Hepatocyte (in vitro differentiated cells): ENCODE data around the gene CAMKK2. TPM values are rescaled to one million over a fixed set of nuclear protein-coding genes. Genes with fewer than 3 reads are reported as not detected.
"Not testable (repeated sequence)": the region's sequence is repeated elsewhere in the genome, so short reads cannot be mapped to it uniquely, and the experiment has no call there.

Experiments used
- DNase-seq: peaks from one replicate; pipeline ENCODE4 v3.0.0-alpha.2; 2016; ENCODE audit warnings: low spot score
- H2AFZ ChIP-seq: fragments of 200-600 bp; sonication (generic); 2 replicates; pipeline ENCODE4 v1.6.0; 2016; ENCODE audit warnings: antibody characterized with exemption, mild to moderate bottlenecking
- H3K27ac ChIP-seq: fragments of 200-600 bp; sonication (generic); 2 replicates; pipeline ENCODE4 v1.5.1; 2016; ENCODE audit warnings: mild to moderate bottlenecking
- H3K27me3 ChIP-seq: fragments of 200-600 bp; sonication (generic); 2 replicates; pipeline ENCODE4 v1.6.1; 2016
- H3K36me3 ChIP-seq: fragments of 200-600 bp; sonication (generic); replicated peaks from 2 replicates; pipeline ENCODE4 v1.5.1; 2016; ENCODE audit warnings: low read depth; ENCODE audit not compliant: insufficient read depth
- H3K4me1 ChIP-seq: fragments of 200-600 bp; sonication (generic); 2 replicates; pipeline ENCODE4 v1.5.1; 2016; ENCODE audit warnings: mild to moderate bottlenecking, moderate library complexity; ENCODE audit not compliant: insufficient read depth
- H3K4me2 ChIP-seq: fragments of 200-600 bp; sonication (generic); 2 replicates; pipeline ENCODE4 v1.6.0; 2016
- H3K4me3 ChIP-seq: fragments of 200-600 bp; sonication (generic); 2 replicates; pipeline ENCODE4 v1.5.1; 2016; ENCODE audit warnings: mild to moderate bottlenecking
- H3K79me2 ChIP-seq: fragments of 200-600 bp; sonication (generic); 2 replicates; pipeline ENCODE4 v1.6.0; 2017; ENCODE audit warnings: mild to moderate bottlenecking
- H3K9me2 ChIP-seq: fragments of 200-600 bp; sonication (generic); replicated peaks from 2 replicates; pipeline ENCODE4 v1.6.0; 2017; ENCODE audit warnings: mild to moderate bottlenecking; ENCODE audit not compliant: insufficient read depth
- H3K9me3 ChIP-seq: fragments of 200-600 bp; sonication (generic); 2 replicates; pipeline ENCODE4 v1.5.1; 2016; ENCODE audit warnings: low read depth, mild to moderate bottlenecking
- H4K20me1 ChIP-seq: fragments of 200-600 bp; sonication (generic); 2 replicates; pipeline ENCODE4 v1.6.0; 2016; ENCODE audit warnings: mild to moderate bottlenecking; ENCODE audit not compliant: insufficient read depth, poor library complexity, severe bottlenecking
- EZH2 ChIP-seq: fragments of 200-600 bp; sonication (generic); IDR thresholded peaks from 2 replicates; pipeline ENCODE4 v1.6.1; 2016; ENCODE audit warnings: antibody characterized with exemption, mild to moderate bottlenecking, borderline replicate concordance
- EZH2phosphoT487 ChIP-seq: fragments of 200-600 bp; sonication (generic); IDR thresholded peaks from one replicate; pipeline ENCODE4 v1.6.1; 2018; ENCODE audit warnings: antibody characterized with exemption, mild to moderate bottlenecking, low read depth, moderate library complexity; ENCODE audit not compliant: unreplicated experiment, severe bottlenecking
- WGBS: methylation state at CpG from one replicate; pipeline ENCODE4 v1.1.6; 2016; ENCODE audit warnings: low lambda C conversion rate; ENCODE audit errors: missing lambda C conversion rate; 5-methylcytosine and 5-hydroxymethylcytosine counted together
- polyA plus RNA-seq: library from polyadenylated mRNA; unstranded; fragments of >200 nt; fragmentation: Nextera tagmentation; extraction: Ambion mirVana; gene quantifications from 2 replicates; pipeline ENCODE4 v1.2.1, GENCODE V29; 2016
- total RNA-seq: library from RNA; depleted of rRNA; stranded (reverse); fragments of >200 nt; gene quantifications from 2 replicates; pipeline ENCODE4 v1.2.3, GENCODE V29; 2014
- TF ChIP-seq, protein P1 (sequence below): fragments of 200-600 bp; sonication (generic); IDR thresholded peaks from 2 replicates; pipeline ENCODE4 v1.5.1; 2016; ENCODE audit warnings: antibody characterized with exemption, mild to moderate bottlenecking; ENCODE audit not compliant: poor library complexity

The CAMKK2 gene
- total and polyA plus RNA-seq, 2 experiments from 2014 or later, result 21.5 to 21.9 TPM

DNA sequence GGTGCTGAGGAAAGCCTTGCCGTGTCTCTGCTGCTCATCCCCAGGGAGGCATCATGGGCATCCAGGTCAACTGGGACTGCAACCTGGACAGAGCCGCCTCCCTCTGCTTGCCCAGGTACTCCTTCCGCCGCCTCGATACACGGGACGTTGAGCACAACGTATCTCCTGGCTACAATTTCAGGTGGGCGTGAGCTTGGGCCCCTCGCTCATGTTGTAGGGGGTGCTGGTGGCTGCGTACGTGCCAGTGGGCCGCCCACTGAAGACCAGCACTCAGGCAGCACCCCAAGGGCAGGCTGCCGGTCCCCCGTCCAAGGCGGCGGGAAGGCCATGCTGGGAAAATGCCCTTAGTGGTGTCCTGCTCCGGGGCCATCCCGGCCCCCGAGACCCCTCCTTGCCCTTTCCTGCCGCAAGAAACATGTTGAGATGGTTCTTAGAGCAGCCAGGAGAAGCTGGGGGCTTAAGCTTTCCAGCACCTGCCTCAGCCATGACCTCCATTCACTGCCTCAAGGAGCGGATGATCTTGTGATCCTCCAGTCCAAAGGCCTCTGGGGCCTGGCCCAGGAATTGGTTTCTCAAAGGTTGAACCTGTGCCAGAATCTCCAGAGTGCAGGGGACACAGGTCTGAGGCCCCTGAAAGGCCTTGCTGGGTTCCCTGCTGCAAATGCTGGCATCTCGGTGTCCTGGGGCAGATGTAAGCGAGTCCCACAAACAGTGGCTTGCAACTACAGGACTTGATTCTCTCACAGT is 67.4 kb downstream of the CAMKK2 start:
- H3K9me3 ChIP-seq, result no peaks in the 10 kb centered on the region
- no peak for TF ChIP-seq EZH2
- no peaks in the 10 kb centered on the region for H3K27me3 ChIP-seq
- peaks cover 26% of the 10 kb centered on the region for H3K4me1 ChIP-seq
- WGBS, result 97% methylated on average over 23 of the region's 24 CpGs
- H2AFZ ChIP-seq, result no peak overlapping the region
- H3K4me3 ChIP-seq, result no peak overlapping the region
- no peak for DNase-seq
- H3K4me2 ChIP-seq, result no peak overlapping the region
- H3K36me3 ChIP-seq, result no peaks in the 10 kb centered on the region
- no peaks in the 10 kb centered on the region for H3K9me2 ChIP-seq
- no peaks in the 10 kb centered on the region for H3K79me2 ChIP-seq
- no peaks in the 10 kb centered on the region for H4K20me1 ChIP-seq
- H3K27ac ChIP-seq, result peak overlapping the region; percentile 67

DNA sequence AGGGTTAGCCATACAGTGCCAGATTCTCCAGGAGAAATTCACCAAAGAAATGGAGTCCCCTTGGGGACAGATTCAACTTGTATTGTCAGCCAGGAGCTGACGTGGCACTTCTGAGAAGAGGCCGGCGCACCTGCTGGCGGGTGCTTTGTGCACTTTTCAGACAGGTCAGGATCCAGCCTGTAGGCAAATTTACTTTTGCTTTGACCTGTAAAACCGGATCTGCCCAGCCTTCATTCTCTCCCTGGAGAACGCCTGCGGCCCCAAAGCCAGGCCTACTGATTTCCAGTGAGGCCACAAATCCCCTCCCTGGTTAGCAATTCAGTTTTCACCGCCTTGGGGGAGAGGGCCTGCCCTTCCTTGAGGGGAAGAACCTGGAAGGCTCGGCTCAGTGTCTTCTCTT is 69.2 kb downstream of the CAMKK2 start:
- no peak overlapping the region for H3K4me3 ChIP-seq
- peaks cover 26% of the 10 kb centered on the region for H3K4me1 ChIP-seq
- H4K20me1 ChIP-seq, result no peaks in the 10 kb centered on the region
- DNase-seq, result peak; percentile 86
- H3K9me3 ChIP-seq, result no peaks in the 10 kb centered on the region
- H3K9me2 ChIP-seq, result no peaks in the 10 kb centered on the region
- H3K4me2 ChIP-seq, result peak overlapping the region; percentile 39
- no peak overlapping the region for H2AFZ ChIP-seq
- no peak for TF ChIP-seq EZH2
- TF ChIP-seq, protein P1, sequence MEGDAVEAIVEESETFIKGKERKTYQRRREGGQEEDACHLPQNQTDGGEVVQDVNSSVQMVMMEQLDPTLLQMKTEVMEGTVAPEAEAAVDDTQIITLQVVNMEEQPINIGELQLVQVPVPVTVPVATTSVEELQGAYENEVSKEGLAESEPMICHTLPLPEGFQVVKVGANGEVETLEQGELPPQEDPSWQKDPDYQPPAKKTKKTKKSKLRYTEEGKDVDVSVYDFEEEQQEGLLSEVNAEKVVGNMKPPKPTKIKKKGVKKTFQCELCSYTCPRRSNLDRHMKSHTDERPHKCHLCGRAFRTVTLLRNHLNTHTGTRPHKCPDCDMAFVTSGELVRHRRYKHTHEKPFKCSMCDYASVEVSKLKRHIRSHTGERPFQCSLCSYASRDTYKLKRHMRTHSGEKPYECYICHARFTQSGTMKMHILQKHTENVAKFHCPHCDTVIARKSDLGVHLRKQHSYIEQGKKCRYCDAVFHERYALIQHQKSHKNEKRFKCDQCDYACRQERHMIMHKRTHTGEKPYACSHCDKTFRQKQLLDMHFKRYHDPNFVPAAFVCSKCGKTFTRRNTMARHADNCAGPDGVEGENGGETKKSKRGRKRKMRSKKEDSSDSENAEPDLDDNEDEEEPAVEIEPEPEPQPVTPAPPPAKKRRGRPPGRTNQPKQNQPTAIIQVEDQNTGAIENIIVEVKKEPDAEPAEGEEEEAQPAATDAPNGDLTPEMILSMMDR, result no peak
- TF ChIP-seq EZH2phosphoT487, result no peak
- no peaks in the 10 kb centered on the region for H3K27me3 ChIP-seq
- H3K79me2 ChIP-seq, result no peaks in the 10 kb centered on the region
- no peaks in the 10 kb centered on the region for H3K36me3 ChIP-seq
- WGBS, result 37% methylated on average over 9 of the region's 9 CpGs
- H3K27ac ChIP-seq, result peak overlapping the region; percentile 97

DNA sequence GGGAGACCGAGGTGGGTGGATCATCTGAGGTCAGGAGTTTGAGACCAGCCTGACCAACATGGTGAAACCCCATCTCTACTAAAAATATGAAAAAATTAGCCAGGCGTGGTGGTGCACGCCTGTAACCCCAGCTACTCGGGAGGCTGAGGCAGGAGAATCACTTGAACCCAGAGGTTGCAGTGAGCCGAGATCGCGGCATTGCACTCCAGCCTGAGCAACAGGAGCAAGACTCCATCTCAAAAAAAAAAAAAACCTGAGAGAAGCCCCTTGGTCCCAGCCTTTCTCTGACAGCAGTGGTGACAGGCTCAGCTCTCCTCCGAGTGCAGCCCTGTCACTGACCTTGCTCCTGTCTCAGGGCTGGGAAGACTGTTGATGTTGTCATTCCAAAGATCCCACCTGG is 69.6 kb downstream of the CAMKK2 start:
- WGBS, result 86% methylated on average over 8 of the region's 8 CpGs
- H2AFZ ChIP-seq, H4K20me1 ChIP-seq, DNase-seq, H3K79me2 ChIP-seq, H3K9me2 ChIP-seq, H3K27me3 ChIP-seq, H3K36me3 ChIP-seq, H3K4me3 ChIP-seq, H3K9me3 ChIP-seq: not testable (repeated sequence)
- Histone ChIP-seq H3K4me1 (peaks cover 26% of the 10 kb centered on the region), H3K4me2 (peak overlapping the region; percentile 39), H3K27ac (peak overlapping the region; percentile 97)

DNA sequence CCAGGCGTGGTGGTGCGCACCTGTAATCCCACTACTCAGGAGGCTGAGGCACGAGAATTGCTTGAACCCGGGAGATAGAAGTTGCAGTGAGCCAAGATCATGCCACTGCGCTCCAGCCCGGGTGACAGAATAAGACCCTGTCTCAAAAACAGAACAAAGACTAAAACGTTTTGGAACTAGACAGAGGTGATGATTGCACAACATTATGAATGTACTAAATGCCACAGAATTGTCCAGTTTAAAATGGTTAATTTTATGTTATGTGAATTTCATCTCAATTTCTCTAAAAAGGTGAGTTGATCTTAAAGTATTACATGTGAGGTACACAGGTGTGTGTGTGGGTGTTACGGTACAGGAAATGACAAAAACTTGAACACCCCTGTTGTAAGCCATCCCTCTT is 70.1 kb downstream of the CAMKK2 start:
- Histone ChIP-seq H2AFZ (no peak overlapping the region), H3K9me3 (no peaks in the 10 kb centered on the region), H3K79me2 (no peaks in the 10 kb centered on the region), H3K4me3 (no peak overlapping the region), H3K27me3 (no peaks in the 10 kb centered on the region), H3K4me1 (peaks cover 26% of the 10 kb centered on the region), H4K20me1 (no peaks in the 10 kb centered on the region), H3K4me2 (no peak overlapping the region), H3K36me3 (no peaks in the 10 kb centered on the region), H3K27ac (peak overlapping the region; percentile 97), H3K9me2 (no peaks in the 10 kb centered on the region)
- no peak for TF ChIP-seq EZH2phosphoT487
- TF ChIP-seq, protein P1, result no peak
- TF ChIP-seq EZH2, result no peak
- WGBS, result 89% methylated on average over 8 of the region's 8 CpGs
- no peak for DNase-seq
